ENCODE results near the gene IARS1.

Gene IARS1

DNA sequence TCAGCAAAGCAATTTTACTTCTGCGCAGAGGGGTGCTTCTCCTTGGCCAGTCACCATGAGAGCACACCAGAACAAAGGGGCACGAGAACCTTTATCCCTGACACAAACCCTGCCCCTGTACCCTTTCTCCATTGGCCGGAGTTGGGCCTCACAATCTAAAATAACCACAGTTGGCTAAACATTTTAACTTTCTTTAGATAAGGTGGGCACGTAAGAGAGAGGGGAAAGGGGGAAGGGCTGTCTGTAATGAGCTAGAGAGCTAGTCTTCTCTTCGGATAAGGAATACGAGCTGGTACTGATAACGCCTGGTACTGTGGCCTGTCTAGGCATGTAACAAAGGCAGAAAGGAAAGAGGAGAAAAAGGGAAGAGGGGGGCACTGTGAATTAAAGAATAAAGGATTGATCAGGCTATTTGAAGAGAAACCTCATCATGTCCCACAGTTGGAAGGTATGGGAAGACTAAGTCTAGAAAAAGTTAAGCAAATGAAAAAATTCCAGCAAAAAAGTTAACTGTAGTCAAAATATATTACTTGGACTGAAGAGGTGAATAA, 1.8 kb upstream of the IARS1 start:
- DNase-seq: no peak

DNA sequence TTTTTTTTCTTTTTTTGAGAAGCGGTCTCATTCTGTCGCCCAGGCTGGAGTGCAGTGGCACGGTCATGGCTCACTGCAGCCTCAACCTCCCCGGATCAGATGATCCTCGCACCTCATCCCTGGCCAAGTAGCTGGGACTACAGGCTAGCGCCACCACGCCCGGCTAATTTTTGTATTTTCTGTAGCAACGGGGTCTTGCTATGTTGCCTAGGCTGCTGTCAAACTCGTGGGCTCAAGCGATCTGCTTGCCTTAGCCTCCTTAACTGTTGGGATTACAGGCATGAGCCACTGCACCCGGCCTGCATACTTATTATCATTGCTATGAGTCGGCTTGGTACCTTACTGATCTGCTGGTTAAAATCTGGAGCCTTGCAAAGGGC, 790 bp upstream of the IARS1 start:
- DNase-seq: no peak

DNA sequence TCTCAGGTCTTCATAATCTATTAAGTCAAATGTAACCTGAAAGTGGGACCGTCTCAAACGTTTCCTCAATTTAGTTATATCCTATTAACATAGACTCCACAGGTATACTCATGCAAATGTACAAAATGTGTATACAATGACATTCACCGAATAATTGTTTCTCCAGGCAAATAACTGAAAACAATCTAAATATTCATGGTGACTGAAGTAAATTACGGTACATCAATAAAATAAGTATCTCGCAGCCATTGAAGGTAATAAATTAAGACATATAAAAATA, 482 bp downstream of the IARS1 start:
- no peak for DNase-seq

DNA sequence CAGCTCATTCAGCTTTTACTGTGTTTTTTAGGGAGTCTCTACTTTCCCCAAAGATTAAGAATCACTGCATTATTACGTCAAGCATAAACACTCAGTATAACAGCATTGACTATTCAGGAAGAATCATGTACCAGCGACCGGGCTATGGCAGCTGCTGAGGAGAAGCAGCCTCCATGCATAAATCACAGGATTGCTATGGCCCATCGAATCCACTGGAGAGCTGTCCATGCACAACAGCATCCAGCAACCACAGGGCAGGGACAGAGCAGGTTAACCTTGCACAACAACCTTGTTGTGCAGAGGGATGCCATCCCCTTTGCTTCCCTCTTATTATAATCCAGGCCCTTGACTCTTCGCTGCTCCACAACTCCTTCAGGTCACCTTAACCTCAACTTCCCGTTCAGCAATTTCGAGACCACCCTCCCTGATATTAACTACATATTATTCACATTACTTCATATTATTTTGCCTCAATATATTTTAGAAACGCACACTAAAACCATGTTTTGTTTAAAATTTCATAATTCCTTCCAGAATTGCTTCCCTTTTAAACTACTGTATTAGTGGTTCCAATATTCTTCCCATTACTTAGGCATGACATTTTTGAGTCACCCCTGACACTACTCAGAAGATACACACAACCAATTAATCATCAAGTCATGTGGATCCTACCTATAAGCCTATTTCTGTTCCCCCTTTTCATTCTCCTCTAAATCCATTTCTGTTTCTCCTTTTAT, 991 bp downstream of the IARS1 start:
- DNase-seq: no peak

DNA sequence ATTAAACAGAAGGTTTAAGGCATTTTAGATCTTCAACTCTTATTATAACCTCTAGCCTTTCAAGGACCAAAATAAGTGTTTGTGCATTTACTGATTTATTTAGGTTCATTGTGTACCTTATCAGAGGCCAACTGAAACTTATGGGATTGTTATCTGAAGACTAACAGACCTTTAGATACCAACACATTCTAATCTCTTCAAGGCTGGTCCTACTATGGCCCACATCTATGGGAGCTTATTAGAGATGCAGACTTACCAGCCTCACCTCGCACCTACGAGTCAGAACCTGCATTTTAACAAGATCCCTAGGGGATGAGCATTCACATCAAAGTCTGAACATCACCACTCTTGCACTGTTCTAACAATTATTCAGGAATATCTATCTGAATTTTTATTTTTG, 1.9 kb downstream of the IARS1 start:
- DNase-seq: no peak

DNA sequence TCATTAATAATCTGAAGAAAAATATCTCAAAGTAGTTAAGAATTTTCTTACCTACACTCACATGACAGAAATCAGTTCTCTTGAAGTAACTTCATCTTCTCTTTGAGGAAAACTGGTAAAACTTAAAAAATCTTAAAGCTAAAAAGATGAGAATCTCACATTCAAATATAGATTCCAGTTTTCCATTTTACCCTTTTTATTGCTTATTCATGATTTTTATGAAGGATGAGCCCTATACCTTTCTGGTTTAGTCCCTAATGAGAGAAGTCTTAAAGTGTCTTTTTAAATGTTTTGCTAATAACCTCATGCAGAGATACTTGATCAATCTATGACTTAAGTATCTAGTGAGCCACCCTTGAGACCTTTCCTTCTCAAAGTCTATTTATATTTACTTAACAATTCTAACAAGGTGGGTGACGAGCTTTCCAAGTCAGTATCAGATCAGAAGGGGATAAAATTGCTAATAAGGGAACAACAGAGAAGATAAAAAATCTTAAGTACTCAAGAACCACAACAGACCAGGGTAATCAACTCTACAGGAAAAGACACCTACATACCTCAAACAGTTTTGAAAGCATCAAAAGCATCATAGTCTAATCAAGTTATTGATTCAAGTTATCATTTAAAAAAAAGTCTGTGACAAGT, 2.6 kb downstream of the IARS1 start:
- DNase-seq: no peak

DNA sequence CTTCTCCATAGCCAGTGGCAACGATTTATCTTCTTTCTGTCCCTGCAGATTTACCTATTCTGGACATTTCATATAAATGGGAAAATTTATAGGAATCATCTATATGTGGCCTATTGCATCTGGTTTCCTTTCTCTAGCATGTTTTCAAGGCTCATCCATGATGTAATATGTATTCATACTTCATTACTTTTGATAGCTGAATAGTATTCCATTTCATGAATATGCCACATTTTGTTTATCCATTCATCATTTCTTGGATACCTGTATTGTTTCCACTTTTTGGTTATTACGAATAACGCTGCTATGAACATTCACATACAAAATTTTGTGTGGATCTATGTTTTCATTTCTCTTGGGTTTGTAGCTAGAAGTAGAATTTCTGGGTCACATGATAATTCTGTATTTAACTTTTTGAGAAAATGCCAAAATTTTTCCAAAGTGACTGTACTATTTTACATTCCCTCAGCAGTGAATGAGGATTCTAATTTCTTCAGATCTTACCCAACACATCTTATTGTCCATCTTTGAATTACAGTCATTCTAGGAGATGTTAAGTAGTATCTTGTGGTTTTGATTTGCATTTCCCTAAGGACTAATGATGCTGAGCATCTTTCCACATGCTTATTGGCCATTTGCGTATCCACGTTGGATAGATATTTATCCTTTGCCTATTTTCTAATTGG, 3.6 kb downstream of the IARS1 start:
- no peak for DNase-seq

DNA sequence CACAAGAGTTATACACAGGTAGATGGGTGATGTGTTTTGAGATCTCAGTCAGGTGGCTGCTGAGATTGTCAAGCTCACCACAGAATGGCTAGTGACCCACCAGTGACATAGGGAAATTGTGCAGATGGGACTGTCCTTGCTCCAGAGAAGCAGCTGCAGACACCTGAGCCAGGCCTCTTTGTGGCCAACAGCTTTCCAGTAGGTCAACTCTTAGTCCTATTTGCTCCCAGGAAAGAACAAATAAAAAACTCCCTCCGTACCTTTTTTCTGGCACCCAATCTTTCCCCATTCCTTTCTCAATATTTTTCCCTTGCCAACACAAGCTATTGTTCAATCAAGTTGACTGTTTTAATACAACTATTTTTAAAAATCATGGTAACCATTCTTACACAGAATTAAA, 14.2 kb downstream of the IARS1 start:
- no peak for DNase-seq

DNA sequence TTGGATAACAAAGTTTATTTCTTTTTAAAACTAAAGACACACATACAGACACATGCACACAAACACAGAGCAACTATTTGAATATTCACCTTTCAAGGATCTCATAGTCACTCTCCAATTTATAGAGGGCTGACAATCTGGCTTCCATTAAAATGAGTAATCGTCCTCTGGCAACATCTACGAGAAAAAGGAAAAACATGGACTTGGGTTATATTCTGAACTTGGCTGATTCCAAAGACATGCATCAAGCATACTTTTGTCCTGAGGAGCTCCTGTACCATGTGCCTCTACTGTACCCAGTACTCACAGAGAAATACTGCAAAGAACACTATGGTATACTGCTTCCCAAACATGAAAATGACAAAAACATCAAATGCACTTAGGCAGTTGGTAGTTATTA, 15.4 kb downstream of the IARS1 start:
- DNase-seq: no peak

DNA sequence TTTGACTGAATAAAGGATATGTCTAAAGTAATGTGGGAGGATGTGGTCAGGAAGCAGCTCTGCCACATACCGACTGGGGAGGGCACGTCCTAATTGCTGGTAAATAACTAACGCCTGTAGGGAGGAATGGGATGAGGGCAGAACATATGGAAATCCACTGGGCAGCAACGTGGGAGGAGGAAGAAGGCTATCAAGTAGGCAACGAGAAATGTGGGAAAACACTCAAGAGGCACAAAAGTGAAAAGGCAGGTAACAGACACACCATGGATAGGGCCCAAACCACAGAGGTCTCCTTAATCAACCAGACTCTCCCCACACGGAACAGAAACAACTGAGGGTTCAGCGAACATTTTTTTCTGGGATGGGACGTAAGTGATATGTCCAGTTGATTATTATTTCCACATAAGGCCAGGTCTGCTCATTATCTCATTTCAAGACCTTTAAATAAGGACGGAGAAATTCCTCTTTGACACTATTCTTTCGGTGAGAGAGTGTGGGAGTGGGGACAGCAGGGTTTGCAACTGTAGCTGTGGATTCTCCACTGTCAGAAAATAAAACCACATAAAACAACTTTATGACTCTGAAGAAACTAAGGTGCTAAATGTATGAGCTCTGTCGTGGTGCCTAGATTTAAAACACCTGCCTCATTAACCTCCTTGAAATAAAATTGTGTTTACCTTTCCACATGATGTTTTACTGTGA, 17.0 kb downstream of the IARS1 start:
- DNase-seq: no peak

DNA sequence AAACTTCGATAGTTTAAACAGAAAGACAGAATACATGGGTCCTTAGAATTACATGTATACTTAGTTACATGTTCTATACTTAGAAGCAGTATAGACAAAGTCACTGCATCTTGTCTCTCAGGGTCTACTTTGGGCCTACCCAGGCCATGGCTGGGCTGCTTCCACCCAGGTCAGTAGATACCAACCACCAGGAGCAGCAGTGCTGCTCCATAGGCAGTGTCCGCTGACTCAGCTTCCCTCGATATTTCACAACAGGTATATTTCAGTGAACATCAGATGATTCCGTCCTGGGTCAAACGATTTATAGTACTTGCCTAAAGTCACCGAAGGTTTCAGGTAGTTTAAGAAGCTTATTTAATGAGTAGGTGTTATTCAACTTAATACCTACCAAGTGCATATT, 18.0 kb downstream of the IARS1 start:
- DNase-seq: no peak

DNA sequence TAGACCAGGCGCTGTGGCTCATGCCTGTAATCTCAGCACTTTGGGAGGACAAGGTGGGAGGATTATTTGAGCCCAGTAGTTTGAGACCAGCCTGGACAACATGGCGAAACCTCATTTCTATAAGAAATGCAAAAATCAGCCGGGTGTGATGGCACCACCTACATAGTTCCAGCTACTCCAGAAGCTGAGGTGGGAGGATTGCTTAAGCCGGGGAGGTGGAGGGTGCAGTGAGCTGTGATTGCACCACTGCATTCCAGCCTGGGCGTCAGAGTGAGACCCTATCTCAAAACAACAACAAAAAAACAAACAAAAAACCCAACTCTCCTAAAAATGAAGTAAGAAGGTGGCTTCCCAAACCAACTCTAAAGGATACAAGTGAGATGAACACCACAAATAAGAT, 23.0 kb downstream of the IARS1 start:
- no peak for DNase-seq

DNA sequence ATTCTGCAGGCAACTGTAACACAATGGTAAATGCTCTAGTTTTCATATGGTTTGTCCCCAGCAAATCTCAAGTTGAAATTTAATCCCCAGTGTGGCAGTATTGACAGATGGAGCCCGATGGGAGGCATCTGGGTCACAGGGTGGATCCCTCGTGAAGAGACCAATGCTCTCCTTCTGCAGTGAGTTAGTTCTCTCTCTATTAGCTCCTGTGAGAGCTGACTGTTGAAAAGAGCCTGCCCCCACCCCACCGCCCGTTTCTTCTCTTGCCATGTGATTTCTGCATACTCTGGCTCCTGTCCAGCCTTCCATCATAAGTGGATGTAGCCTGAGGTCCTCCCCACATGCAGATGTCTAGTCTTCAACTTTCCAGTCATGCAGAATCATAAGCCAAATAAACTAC, 27.0 kb downstream of the IARS1 start:
- no peak for DNase-seq

DNA sequence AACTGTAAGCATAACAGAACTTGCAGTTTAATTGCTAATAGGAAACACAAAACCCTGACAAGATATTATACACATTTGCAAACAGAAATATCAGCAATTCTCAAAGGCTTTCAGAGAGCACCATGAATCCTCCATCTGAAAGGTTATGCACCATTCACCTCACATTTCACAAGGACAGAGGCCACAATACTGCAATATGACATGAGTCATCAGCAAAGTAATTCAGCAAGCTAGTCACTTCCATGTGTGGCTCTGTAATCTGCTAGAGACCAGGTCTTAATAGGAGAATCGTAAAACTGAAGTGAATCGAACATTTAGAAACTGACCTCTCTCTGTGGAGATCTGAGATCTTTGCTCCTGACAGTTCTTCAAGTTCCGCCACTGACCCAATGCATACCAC, 28.3 kb downstream of the IARS1 start:
- no peak for DNase-seq

DNA sequence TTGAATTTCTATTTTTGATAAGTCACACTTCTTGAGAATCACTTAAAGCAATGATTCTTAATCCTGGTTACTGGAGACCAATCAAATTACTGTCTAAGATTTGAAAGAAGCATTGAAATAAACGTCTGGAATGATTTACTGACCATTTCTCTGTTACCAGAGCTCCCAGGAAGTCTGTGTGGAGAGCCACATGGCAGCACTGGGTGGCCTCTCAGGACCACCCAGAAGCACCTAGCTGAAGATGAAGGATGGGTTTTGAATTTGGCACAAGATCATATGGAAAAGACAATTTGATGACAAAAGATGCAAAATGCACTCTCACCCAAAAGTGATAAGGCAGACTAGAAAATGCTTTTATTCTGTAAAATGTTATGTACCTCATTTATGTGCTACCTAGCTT, 30.4 kb downstream of the IARS1 start:
- no peak for DNase-seq

DNA sequence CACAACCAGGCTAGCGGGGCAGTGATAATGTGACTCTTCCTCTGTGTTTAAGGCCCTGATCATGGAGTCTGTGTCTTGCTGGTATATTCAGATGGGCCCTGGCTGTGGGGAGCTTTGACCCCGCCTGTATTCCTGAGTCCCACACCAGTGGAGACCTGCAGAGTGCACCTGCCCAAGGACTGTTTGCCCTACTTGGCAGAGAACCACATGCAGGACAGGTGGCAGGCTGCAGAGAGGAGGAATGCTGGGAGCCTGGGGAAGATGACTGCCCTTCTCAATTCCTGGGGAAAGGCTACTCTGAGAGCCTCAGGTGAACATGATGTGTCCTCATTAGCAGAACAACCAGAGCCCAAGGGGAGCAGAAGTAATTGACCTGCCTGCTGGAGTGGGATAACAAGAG, 36.2 kb downstream of the IARS1 start:
- DNase-seq: no peak

DNA sequence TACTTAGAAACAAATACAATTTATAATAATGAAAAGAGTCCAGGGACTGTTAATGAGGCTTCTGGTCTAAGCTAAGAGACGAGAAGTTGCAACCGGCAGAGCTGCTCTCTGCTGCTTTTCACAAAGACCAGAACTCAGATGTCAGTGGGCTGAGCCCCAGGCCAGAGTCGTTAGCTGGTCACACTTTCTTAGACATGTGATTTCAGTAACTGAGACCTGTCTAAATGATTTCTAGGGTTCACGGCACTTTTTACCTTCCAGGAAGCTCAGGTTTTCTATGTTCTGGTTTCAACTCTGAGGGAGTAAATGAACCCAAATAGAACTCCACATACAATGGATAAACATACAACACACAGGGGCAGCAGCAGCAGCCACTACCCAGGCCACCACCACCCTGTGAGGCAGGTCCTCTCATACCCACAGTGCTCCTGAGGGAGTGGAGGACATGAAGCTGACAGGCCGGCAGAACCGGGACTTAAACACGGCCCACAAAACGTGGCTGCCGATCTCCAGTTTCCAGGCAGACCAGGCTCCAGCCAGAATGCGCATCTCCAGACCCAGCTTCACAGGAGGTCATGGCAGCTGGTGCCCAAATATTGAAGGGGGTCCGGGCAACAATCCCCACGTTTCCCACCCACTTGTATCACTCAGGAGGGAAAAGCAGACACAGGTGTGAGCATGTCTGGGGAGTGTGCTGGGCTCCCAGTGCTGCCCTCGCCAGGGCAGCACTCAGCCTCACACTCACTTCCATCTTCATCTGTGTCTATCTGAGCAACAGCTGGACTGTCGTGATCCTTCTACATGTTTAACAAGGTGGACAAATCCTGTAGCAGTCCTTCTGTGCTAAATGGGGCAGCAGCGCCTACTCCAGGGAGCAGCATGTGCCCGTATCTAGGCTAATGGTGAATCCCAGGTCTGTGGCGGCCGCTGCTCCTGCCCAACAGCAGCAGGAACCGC, 38.8 kb downstream of the IARS1 start:
- DNase-seq: no peak

DNA sequence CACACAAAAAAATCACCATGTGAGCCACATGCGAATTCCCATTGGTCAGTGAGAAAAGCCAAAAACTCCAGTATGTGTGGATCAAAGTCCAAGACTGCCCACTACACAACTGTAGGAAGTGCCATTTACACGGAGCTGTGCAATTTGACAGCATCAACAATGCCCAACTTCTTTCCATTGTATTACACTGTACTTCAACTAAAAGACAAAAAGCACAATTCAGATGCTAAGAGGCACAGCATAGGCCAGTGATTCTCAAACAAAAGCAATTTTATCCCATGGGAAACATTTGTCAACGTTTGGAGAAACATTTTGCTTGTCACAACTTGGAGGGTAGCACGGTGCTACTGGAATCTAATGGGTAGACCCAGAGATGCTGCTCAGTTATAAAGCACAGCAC, 39.8 kb downstream of the IARS1 start:
- no peak for DNase-seq

DNA sequence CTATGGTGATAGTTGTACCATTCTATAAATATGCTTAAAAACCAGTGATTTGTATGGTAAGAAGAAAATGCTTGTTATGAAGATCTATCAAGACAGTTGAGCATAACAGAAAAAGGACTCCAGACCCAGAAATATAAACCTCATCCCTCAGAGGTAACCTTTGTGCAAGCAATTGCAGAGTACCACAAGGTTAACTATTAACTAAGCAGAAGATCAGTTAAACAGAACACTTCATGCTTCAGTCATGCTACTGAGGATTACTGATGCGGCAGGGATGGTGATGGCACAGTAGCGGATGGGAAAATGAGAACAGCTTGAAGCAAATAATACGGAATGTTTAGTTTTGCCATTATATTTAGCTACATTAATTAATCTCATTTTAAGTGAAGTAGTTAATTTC, 45.5 kb downstream of the IARS1 start:
- no peak for DNase-seq

DNA sequence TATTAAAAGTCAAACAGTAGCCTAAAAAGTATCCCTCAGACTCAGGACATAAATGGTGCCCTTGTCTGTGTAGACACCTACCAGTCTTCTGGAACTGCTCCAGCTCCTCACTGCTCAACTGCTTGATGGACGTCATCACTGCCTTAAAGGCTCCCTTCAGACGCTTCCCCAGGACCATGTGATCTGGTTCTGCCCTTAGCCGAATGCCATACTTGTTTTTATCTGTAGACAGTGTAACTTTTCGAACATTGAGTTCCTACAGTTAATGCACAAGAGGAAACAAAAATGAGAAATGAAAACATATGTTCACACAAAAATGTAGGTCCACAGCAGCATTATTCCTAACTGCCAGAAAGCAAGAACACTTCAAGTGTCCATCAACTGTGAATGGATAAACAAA, 46.2 kb downstream of the IARS1 start:
- no peak for DNase-seq

DNA sequence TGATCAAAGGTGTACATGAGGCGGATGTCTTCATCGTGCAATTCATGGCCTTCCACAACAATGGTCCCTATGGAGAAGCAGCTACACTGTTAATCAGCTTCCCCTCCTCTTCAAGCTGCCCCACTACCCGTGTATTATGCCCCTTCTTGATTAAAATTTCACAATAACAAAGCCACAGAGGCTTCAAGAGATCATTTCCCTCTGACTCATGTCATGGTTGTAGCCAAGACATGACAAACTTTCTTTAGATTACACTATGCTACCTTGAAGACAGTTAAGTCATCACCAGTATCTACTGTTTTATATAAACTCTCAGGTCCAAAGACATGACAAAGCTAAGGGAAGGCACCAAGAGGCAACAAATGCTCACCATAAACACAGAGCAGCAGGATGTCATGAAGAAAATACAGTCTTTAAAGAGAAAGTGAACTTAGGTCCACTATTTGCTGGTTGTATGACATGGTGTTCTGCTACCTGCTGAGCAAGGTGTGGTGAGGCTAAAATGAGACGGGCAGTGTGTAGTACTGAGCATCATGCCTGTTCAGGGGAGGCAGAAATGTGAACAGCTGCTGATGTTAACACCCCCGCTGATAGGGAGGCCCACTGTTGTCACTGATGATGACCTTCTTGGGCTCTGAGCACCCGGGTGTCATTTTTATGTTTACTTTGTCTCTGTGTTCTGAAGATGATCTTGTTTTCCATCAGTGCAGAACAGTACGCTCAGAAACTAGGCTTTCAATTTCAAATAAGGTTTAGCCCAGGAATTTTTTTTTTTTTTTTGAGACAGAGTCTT, 48.3 kb downstream of the IARS1 start:
- DNase-seq: no peak

All from activated CD4-positive, alpha-beta T cell treated with anti-CD3 and anti-CD28 coated beads for 1 hour (primary cell).